GM12872 (cell line): ENCODE data around the gene TMEM31.

Experiments used
- TF ChIP-seq, protein P1 (sequence below): IDR thresholded peaks from 3 replicates; pipeline ENCODE4 v1.5.1; 2011; ENCODE audit warnings: low read depth, mild to moderate bottlenecking, low read length, moderate library complexity; ENCODE audit not compliant: insufficient read depth

Gene TMEM31

DNA sequence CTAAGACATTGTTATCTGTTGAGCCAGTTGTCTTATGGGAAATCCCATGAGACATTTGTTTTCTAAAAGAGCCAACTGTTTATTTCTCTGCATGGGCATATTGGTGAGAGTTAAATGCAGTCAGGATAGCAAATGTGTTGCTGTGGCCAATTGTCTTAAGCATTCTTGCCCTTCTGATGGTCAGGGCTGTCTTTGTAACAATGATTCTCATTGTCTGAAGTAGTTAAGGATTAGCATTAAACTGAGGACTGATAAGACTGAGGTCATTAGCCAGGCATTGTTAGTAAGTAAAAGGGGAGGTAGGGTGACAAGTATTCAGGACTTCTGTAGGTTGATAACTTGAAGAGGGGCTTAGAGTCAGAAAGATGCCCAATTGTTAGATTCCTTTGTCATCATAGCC lies 13.0 kb upstream of the TMEM31 start:
- TF ChIP-seq, protein P1, sequence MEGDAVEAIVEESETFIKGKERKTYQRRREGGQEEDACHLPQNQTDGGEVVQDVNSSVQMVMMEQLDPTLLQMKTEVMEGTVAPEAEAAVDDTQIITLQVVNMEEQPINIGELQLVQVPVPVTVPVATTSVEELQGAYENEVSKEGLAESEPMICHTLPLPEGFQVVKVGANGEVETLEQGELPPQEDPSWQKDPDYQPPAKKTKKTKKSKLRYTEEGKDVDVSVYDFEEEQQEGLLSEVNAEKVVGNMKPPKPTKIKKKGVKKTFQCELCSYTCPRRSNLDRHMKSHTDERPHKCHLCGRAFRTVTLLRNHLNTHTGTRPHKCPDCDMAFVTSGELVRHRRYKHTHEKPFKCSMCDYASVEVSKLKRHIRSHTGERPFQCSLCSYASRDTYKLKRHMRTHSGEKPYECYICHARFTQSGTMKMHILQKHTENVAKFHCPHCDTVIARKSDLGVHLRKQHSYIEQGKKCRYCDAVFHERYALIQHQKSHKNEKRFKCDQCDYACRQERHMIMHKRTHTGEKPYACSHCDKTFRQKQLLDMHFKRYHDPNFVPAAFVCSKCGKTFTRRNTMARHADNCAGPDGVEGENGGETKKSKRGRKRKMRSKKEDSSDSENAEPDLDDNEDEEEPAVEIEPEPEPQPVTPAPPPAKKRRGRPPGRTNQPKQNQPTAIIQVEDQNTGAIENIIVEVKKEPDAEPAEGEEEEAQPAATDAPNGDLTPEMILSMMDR = no peak

DNA sequence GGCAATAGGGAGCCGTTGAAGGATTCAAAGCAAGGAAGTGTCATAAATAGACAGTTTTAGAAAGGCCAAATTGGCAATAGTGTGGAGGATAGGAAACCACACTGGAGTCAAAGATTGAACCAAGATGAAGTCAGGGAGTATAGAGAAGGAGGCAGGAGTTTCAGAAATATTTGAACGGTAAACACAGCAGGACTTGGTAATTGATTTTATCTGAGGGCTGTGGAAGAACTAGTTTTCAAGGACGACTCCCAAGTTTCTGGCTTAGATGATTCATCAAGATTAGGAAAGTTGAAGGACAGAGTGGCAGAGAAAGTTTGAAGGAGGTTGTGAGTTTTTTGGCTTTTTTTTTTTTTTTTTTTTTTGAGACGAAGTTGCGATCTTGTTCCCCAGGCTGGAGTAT lies 11.5 kb upstream of the TMEM31 start:
- TF ChIP-seq, protein P1 = no peak

DNA sequence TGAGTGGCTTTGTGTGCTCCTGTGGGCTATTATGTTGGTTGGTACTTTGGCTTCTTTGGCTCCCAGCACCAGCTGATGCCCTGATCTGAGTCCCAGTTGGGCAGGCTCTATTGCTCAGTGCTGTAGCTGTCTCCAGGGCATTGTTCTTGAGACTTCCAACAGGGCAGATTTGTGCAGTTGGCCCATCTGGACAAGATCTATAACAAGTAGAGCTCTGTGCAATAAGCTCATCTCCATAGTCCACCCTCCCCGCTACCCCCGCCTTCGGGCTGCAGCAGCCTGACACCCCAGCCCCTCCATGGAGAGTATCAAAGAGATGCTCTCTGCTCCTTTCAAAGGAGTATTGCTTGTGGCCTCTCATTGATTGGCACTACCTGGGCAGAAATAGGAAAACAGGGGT lies 5.8 kb upstream of the TMEM31 start:
- TF ChIP-seq, protein P1 = no peak

DNA sequence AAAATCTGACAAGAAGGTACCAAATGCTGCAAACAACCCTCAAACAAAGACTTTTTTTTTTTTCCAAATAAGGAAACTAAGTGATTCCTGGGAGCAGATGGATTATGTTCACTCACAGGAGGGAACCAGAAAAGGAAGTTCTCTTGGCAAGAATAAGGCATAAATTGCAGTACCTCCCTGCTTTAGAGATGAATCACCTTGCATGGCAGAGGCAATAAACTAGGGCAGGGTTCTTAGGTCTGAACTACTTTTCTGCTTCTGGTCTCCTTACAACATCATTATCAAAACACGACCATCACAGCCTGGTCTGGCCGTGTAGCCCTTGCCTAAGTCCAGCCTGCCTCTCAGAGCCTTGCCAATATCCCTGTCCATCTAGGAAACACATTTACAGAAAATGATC lies 6.3 kb downstream of the TMEM31 start:
- TF ChIP-seq, protein P1 = no peak

DNA sequence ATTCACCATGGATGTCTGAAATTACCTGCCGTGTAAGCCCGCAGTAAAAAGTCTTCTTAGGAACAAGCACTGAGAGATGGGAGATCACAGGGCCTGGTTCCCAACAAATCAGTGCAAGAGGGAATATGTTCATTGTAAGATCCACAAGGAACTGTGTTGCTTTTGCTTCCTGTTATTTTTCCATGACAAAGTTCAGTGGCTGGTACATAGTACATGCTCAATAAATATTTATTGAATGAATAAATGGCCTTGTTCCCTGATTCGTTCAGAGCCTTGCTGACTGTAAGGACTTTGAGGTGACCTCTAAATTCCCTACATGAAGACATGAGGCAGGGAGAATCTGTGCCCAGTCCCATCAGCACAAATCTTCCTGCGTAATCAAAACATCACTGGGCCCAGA lies 7.4 kb downstream of the TMEM31 start:
- TF ChIP-seq, protein P1 = no peak

DNA sequence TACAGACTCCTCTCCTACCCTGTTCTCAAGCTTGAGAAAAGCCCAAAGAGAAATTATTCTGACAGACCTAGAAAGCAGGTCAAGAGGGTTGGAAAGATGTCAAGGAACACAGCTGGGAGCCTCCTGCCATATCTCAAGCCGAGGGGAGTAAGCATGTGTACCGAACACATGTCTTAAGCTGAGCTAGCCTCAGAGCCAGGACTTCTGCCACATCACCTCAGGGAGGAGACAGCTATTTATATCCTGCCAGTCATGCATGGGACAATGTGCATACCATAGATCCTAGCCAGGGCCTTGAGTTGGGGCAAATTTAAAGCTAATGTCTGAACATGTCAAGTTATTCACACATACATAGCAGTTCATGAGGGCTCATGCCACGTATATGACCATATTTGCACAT lies 11.8 kb downstream of the TMEM31 start:
- TF ChIP-seq, protein P1 = no peak

DNA sequence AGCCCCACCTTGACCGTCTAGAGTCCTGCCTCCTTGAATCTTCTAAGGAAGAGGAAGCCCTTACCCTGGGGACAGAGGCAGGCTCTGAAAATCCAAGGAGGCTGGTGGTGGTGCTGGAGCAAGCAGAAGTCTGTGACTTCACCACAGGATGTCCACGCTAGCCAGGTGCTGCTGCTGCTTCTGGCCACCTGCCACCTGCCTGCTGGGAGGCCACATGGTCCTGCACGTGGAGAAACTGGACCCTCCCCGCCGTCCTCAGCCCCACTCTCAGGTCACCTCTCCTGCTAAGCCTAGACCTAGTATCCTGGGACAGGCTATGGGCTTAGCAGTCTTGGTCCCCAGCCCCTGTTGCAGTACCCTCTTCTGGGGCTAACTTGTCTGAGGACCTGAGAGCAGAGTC lies 15.8 kb downstream of the TMEM31 start:
- TF ChIP-seq, protein P1 = no peak

DNA sequence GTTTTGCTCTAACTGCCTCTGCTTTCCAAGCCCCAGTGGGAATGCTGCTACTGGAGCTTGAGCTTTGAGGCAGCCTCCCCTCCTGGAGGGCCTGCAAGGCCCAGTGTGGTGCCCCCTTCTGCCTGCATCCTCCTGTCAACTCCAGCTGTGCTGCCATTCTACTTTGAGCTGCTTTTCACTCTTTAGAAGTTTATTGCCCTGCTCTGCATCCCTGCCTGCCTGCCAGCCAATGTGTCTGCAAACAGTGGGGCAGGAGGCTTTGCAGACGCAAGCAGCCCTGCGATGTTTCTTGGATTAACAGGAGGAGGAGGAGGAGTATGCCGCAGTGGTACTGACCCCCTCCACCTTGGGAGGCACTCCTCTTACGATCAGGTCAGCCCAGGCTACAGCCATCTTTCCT lies 16.4 kb downstream of the TMEM31 start:
- TF ChIP-seq, protein P1 = no peak
